22Rv1 (cell line): ENCODE measurements around the gene EXOC2.

Source experiments
- CTCF ChIP-seq: fragments of 450-650 bp; IDR thresholded peaks from 2 replicates; pipeline ENCODE4 v1.5.1; 2017; ENCODE audit warnings: mild to moderate bottlenecking
- ZFX ChIP-seq: fragments of 450-650 bp; IDR thresholded peaks from 2 replicates; pipeline ENCODE4 v1.6.1; 2017; ENCODE audit warnings: antibody characterized with exemption, borderline replicate concordance

GRCh38 chr6:736657-737446 is 43.9 kb upstream of the EXOC2 start:
- TF ChIP-seq CTCF, result no peak
- TF ChIP-seq ZFX, result no peak
